M059J (cell line): ENCODE measurements around the gene SNX11. TPM values are rescaled to one million over a fixed set of nuclear protein-coding genes. Genes with fewer than 3 reads are reported as not detected.
"Not testable (repeated sequence)": the region's sequence is repeated elsewhere in the genome, so short reads cannot be mapped to it uniquely, and the experiment has no call there.

Experiments used
- DNase-seq: peaks from one replicate; pipeline ENCODE4 v3.0.0-alpha.2; 2012; ENCODE audit warnings: low read depth
- total RNA-seq: library from RNA; depleted of rRNA; stranded (reverse); fragments of >200 nt; shearing (Covaris generic); gene quantifications from 2 replicates; pipeline ENCODE4 v1.2.3, GENCODE V29; 2014; rRNA removed

Gene SNX11, protein sequence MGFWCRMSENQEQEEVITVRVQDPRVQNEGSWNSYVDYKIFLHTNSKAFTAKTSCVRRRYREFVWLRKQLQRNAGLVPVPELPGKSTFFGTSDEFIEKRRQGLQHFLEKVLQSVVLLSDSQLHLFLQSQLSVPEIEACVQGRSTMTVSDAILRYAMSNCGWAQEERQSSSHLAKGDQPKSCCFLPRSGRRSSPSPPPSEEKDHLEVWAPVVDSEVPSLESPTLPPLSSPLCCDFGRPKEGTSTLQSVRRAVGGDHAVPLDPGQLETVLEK
- 18.1 and 22.4 TPM in 2 replicates for total RNA-seq

DNA sequence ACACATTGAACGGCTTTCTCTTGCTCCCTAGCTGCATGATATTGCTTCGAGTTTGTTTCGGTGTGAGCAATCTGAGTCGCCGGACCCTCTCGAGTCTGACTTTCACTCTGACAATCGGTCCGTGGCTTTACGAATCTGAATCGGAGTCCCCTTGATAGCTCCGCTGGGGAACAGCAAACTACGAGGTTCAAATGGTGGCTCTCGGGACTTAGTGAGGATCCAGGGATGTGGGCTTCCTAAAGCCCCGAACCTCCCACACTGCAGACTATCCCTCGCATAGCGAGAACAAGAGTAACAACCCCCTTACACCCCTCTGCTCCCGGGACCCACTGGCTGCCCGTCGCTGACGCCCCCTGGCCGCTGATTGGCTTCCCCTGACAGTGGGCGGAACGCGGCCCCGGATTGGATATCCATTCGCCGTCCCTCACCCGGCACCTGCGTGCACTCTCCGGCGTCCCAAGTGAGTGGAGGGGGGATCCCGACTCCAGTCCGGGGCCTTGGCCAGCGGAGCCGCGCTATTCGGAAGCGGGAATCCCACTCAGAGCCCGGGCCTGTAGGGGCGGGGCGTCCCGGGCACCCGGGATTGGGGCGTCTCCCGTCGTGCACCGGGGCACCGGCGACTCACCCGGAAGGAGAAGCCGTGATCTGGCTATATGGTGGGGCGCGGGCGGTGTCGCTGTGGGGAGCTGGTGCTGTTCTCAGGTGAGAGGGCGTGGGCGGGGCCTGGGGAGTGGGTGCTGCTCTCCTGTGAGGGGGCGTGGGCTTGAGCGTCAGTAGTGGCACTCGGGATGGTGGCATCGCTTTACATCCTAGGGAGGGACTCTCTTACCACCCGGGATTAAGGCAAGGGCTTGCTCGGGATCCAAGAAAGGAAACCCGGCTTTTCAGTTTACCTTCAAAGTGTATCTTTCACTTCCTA, at the start of gene SNX11:
Gene SNX11 (plus strand): TSS at position 630 of the 919 bp plus-strand sequence. CDS start 4,278 bp downstream, outside the sequence.
- DNase-seq = peak; percentile 83

DNA sequence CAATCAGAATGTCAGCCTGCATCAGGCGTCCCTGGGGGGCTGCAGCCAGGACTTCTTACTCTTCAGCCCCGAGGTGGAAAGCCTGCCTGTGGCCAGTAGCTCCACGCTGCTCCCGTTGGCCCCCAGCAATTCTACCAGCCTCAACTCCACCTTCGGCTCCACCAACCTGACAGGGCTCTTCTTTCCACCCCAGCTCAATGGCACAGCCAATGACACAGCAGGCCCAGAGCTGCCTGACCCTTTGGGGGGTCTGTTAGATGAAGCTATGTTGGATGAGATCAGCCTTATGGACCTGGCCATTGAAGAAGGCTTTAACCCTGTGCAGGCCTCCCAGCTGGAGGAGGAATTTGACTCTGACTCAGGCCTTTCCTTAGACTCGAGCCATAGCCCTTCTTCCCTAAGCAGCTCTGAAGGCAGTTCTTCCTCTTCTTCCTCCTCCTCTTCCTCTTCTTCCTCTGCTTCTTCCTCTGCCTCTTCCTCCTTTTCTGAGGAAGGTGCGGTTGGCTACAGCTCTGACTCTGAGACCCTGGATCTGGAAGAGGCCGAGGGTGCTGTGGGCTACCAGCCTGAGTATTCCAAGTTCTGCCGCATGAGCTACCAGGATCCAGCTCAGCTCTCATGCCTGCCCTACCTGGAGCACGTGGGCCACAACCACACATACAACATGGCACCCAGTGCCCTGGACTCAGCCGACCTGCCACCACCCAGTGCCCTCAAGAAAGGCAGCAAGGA, 49.0 kb upstream of the SNX11 start:
- DNase-seq = no peak

DNA sequence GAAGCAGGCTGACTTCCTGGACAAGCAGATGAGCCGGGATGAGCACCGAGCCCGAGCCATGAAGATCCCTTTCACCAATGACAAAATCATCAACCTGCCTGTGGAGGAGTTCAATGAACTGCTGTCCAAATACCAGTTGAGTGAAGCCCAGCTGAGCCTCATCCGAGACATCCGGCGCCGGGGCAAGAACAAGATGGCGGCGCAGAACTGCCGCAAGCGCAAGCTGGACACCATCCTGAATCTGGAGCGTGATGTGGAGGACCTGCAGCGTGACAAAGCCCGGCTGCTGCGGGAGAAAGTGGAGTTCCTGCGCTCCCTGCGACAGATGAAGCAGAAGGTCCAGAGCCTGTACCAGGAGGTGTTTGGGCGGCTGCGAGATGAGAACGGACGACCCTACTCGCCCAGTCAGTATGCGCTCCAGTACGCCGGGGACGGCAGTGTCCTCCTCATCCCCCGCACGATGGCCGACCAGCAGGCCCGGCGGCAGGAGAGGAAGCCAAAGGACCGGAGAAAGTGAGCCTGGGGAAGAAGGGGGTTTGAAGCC, 48.4 kb upstream of the SNX11 start:
- DNase-seq = no peak

DNA sequence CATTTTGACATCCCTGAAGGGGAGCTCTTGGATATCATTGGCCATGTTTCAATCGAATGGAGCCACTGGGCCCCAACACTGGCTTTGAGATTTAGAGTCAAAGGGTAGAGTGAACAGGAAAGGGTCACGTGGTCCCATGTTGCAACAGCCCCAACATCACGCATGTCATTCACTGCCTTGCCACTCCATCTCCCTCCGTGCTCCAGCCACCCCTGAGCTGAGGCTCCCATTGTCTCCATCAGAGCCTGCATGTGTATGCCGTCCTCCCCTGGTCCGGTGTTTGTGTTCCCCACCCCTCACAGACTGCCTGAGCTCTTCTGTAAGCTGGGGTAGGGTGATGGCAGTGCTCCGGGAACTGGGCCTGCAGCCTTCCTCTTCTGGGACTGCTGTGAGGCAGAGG, 47.3 kb upstream of the SNX11 start:
- DNase-seq = no peak

DNA sequence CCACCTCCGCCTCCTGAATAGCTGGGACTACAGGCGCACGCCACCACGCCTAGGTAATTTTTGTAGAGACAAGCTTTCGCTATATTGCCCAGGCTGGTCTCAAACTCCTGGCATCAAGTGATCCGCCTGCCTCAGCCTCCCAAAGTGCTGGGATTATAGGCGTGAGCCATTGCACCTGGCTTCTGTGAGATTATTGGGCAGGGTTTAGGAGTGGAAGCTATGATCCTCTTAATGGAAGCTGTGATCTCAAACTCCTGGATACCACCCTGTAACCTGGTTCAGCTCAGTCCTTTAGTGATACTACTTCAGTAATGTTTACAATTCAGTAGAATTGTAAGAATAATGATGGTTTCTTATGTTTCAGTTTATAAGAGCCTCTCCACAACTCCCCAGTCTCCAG, 45.3 kb upstream of the SNX11 start:
- DNase-seq = no peak

DNA sequence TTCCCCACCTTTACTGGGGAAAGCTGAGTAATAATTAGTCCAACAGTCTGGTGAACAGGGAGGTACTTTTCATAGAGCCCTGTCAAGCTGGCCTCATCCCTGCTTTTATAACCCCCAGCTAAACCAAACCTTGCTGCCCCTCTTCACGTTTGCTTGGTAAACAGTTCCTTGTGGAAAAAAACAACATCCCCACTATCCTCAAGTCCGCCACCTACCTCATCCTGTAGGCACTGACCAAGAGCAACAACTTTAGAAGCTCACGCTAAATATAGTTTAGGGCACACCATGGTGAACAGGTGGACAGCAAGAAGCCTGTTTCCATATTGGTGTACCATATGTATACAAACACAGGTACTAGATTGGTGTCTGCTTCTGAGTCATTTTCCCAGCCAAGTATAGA, 42.9 kb upstream of the SNX11 start:
- no peak for DNase-seq

DNA sequence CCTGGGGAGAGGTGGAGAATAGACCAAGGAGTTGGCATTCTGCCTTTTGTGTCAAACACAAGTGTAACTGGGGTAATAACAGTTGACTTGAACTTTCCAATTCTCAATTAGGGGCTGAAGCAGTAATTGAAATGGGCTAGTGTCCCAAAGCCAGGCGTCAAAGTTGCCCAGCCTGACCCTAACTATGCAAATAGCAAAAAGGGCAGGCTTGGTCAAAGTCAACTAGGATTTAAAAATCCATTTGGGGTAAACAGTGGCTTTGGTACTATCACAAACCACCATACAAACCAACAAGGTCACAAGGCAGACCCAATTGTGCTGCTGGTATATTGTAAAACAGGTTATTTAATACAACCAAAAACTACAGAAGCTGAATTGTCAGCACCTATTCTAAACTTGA, 41.4 kb upstream of the SNX11 start:
- no peak for DNase-seq

DNA sequence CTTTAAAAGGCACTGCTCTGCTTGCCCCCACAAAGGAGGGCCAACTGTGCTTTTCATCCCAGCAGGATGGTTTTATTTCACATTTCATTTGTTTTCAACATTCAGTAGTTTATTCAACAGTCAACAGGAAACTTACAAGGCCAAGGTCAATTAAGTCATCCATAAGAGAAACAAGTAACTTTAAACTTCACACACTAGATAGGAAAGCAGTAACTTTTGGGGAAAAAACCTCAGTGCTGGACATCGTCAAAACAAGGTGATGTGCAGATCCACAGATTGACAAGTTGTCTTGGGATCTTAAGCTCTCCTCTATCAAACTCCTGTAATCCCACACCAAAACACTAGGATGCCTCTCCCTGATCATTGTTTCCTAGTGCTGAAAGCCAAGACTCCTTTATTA, 40.9 kb upstream of the SNX11 start:
- DNase-seq = no peak

DNA sequence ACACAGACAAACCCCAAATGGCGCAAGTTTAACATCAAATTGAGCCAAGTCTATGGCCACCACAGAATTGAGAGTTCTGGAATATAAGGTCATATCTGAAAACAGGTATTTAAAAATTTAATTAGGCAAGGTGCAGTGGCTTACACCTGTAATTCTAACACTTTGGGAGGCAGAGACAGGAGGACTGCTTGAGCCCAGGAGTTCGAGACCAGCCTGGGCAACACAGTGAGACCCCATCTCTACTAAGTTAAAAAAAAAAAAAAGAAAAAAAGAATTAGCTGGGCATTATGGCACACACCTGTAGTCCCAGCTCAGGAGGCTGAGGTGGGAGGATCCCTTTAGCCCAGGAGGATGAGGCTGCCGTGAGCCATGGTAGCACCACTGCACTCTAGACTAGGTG, 40.3 kb upstream of the SNX11 start:
- DNase-seq = no peak

DNA sequence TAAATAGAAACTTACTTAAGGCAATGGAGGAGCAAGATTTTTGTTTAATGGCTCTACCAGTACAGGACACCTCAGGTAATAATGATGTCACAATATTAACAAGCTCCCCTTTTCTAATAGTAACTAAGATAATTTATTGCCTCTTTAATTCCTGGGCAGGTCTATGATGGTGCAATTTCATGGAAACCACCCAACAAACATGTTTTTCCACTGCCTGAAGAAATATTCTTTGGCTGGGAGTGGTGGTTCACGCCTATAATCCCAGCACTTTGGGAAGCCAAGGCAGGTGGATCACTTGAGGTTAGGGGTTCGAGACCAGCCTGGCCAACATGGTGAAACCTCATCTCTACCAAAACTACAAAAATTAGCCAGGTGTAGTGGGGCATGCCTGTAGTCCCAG, 39.8 kb upstream of the SNX11 start:
- DNase-seq = not testable (repeated sequence)

DNA sequence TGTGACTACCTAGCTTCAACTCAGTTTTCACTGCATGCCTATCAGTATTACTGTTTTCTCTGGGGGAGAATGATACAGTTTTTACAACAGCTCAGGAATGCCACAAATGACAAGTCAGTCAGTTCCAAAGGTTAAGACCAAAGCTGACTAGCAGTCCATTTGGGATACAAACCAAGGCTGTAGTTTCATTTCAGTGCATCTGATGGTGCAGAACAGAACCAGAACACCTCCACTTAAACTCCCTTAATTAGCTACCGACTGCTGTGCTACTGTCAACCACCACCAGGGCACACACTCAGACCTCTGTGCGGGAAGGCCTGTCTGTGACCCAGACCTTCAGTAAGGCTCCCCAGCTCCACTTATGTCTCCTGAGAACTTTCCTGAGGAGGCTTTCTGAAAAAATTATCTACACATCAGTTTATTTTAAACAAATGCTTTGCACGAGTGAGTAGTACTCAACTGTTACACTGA, 39.0 kb upstream of the SNX11 start:
- DNase-seq = peak; percentile 58

DNA sequence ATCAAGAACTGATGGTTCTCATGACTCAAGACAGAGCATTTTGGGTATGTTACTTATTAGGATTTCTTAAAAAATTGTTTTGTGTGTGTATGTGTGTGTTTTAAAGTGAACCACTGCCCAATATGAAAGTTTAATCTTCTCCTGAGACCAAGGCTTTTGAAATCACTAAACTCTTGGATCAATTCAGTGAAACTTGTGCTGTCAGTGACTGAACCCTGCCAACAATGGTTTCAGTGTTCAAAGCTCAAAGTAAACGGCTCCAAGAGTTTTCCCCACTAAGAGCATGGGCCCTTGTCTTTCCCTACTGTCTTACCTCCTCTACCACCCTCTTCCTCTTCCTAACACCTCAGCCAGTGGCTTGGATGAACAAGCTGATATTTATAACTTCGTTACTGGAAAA, 37.4 kb upstream of the SNX11 start:
- no peak for DNase-seq

DNA sequence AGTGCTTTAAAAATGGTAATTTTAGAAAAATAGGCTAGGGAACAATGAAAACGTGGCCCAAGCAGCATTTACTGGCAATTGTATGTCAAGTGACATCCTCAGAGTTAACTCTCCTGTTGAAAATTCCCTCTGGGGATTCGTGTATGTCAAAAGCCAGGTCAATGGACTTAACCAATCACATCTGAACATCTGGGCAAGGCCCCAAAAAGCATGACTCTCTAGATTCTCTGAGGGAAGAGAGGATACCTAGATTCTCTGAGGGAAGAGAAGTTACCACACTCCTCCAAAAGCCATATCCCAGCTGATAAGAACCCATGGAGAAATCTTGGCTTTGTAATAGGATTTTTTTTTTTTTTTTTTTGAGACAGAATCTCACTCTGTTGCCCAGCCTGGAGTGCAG, 35.9 kb upstream of the SNX11 start:
- DNase-seq = no peak

DNA sequence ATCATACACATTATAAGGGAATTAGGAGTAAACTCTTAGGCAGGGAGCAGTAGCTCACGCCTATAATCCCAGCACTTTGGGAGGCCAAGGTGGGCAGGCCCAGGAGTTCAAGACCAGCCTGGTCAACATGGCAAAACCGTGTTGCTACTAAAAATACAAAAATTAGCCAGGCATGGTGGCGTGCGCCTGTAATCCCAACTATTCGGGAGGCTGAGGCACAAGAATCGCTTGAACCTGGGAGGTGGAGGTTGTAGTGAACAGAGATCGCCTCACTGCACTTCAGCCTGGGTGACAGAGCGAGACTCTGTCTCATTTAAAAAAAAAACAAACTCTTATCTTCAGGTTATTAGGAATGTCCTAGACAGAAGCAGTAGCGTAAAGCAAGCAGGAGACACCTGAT, 34.8 kb upstream of the SNX11 start:
- DNase-seq = not testable (repeated sequence)

DNA sequence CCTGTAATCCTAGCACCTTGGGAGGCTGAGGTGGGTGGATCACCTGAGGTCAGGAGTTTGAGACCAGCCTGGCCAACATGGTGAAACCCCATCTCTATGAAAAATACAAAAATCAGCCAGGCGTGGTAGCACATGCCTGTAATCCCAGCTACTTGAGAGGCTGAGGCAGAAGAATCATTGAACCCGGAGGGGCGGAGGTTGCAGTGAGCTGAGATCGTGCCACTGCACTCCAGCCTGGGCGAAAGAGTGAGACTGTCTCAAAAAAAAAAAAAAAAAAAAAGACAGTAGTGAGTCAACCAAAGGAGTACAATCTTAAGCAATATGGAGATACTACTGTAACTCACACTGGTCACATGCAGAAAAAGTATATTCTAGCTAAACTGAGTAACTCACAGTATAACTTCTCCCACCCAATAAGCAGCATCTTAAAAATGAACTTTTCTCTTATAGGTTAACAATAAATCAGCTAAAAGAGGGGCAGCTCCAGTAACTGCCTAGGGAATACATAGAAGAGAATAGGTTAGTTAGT, 33.9 kb upstream of the SNX11 start:
- DNase-seq = not testable (repeated sequence)

DNA sequence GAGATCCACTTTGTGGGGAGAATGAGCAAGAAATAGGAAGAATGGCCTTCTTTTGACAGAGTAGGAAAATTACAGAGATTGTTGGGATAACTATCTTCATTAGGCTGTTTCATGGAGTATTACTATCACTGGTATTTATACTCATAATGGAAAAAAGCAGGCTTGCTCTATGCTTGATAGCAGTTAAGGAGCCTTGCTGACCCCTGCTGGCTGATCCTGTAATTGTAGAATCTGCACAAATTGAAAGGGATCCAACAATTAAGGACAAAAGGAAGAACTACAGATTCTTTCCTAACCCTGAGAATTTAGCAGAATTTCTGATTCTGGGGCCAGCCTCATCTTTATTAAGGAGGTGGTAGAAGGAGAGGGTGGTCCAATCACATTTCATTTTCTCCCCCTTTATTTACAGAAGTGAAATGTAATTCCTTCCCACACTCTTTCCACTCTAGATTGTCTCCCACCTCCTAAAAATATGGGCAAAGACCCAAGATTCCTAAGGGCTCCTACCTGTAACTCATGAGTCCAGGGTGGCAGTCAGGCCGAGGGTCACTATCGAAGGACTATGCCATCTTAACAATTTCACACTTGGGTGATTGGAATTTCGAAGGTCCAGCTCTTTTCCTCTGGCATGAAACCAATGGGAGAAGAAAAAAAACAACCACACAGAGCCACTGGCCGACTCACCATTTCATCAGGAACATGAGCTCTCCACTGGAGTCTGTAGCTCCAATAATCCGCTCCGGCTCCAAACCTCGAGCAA, 33.1 kb upstream of the SNX11 start:
- peak; percentile 73 for DNase-seq

DNA sequence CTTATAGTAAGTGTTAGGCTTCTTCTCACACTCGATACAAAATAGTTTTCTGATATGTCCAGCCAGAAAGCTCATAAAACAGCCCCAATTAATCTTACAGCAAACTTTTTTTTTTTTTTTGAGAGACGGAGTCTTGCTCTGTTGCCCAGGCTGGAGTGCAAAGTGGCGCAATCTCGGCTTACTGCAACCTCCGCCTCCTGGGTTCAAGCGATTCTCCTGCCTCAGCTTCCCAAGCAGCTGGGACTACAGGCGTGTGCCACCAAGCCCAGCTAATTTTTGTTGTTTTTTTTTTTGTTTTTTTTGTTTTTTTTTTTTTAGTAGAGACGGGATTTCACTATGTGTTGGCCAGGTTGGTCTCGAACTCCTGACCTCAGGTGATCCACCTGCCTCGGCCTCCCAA, 30.4 kb upstream of the SNX11 start:
- not testable (repeated sequence) for DNase-seq

DNA sequence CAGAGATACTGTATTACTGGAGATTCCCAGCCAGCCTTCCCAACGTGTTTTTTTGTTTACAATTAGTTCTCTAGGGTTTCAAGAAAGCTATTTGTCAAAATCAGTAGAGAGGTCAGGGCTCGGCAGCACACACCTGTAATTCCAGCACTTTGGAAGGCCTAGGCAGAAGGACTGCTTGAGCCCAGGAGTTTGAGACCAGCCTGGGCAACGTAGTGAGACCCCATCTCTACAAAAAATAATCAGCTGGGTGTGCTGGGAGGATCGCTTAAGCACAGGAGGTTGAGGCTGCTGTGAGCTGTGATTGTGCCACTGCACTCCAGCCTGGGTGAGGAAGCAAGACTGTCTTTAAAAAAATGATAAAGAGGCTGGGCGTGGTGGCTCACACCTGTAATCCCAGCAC, 25.7 kb upstream of the SNX11 start:
- no peak for DNase-seq

DNA sequence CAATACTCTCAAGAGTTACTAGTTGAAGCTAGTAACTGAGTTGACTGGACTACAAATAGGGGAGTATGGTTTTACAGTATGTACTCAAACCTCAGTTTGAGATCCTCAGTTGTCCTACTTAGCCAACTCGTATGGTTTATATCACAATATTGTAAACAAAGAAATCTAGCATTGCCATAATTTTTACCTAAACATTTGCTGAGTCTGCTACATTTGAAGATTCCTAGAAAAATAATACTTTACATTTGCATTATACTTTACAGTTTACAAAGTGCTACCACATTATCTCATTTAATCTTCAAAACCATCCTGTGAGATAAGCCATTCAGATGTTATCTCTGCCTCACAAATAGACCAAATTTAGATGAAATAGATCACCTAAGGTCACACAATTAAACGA, 22.6 kb upstream of the SNX11 start:
- no peak for DNase-seq

DNA sequence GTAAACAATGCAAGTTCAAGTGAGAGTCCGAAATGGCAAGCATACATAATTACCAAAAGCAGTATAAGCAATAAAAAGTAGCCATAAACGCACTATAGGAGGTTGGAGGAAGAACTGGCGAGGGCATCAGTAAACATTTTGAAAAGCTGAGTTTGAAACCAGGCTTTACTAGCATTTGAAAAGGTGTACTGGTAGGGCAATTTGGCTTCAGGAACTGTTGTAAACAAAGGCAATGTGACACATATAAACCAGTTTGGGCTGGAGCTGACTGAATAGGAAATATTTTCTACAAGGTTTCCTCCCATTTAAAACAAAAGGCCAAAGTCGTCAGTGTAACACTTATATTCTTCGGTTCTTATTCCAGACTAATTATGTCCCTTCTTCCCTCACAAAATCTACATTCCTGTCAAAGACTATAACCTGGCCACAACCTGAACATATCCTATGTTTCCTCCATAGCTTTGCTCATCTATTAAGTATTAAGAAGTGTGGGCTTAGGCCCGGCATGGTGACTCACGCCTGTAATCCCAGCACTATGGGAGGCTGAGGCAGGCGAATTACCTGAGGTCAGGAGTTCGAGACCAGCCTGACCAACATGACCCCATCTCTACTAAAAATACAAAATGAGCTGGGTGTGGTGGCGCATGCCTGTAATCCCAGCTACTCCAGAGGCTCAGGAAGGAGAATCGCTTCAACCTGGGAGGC, 14.1 kb upstream of the SNX11 start:
- no peak for DNase-seq
